Measurements from ENCODE around the gene PSMC3. TPM values are rescaled to one million over a fixed set of nuclear protein-coding genes. Genes with fewer than 3 reads are reported as not detected.

The PSMC3 gene
- total and polyA plus RNA-seq, 2 donors (not counting 1 experiment from before 2014, with no cell fraction given): 36.7 to 62.7 TPM

DNA sequence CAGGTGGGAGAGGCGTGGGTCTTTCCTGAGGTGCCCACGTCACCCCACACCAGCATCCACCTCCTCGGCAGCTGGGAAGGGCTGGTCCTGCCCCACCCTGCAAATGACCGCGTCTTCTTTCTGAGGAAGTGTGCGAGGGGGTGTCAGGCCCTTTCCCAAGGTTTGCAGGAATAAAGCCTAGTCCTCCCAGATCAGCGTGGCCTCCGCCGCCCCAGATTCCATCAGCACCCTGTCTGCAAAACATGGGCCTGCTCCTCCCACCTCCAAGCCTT lies 32.3 kb downstream of the PSMC3 start:
- intact Hi-C loops (cut with micrococcal nuclease): loop anchor here (1.0 kb wide), 3 partner anchors 14 to 20 kb away; partner anchors contain the start of genes SLC39A13 and SPI1
- WGBS (ENCODE audit: insufficient coverage): 40% methylated on average over 3 of the region's 9 CpGs
- Histone ChIP-seq H2AFZ (ENCODE audit: insufficient read depth, low read depth, low read length, poor library complexity, severe bottlenecking) (peak overlapping the region; percentile 88), H3K4me3 (ENCODE audit: control extremely low read depth in 1 of 5, extremely low read depth in 1 of 5, insufficient read depth in 1 of 5, low read depth in 2 of 5, low read length in 4 of 5) (peak overlapping the region in 2 of 5 experiments; percentile 45 to 55), H3K4me2 (replicated peaks; ENCODE audit: low read depth, low read length, poor library complexity, severe bottlenecking) (peak overlapping the region; percentile 81), H3K9me3 (ENCODE audit: control extremely low read depth in 1 of 3, control insufficient read depth in 2 of 3, insufficient read depth in 1 of 3, low read length in 2 of 3) (no peaks in the 10 kb centered on the region), H3K79me2 (ENCODE audit: control insufficient read depth, insufficient read depth, low read length) (peaks cover 37% of the 10 kb centered on the region), H3K36me3 (replicated peaks in 1 of 2; ENCODE audit: control extremely low read depth in 1 of 2, control insufficient read depth in 1 of 2, extremely low read depth in 1 of 2, insufficient read depth in 2 of 2, low read length in 1 of 2) (no peaks in the 10 kb centered on the region), H4K20me1 (ENCODE audit: control insufficient read depth, insufficient read depth, low read length, poor library complexity, severe bottlenecking) (no peaks in the 10 kb centered on the region), H3K27me3 (replicated peaks in 1 of 4; ENCODE audit: control extremely low read depth in 1 of 4, control insufficient read depth in 3 of 4, insufficient read depth in 4 of 4, low read length in 3 of 4) (no peaks in the 10 kb centered on the region), H3K9ac (ENCODE audit: low read length) (peak overlapping the region; percentile 66), H3K27ac (ENCODE audit: low read length in 2 of 2) (peak overlapping the region; percentile 95 to 97), H3K4me1 (ENCODE audit: control insufficient read depth in 2 of 2, insufficient read depth in 2 of 2, low read length in 2 of 2) (peaks cover 55 to 80% of the 10 kb centered on the region in 2 donors)
- ChIA-PET CTCF (interaction anchor here (1.1 to 5.7 kb wide), 7 partner anchors 8 to 214 kb away, joined by 3 to 72 read pairs (median 8); partner anchors contain the start of gene SPI1), POLR2A (interaction anchor here (0.9 to 4.1 kb wide), 5 partner anchors 9 to 20 kb away, joined by 3 to 39 read pairs (median 4); partner anchors contain the start of gene SPI1)
- TF ChIP-seq, protein P1, sequence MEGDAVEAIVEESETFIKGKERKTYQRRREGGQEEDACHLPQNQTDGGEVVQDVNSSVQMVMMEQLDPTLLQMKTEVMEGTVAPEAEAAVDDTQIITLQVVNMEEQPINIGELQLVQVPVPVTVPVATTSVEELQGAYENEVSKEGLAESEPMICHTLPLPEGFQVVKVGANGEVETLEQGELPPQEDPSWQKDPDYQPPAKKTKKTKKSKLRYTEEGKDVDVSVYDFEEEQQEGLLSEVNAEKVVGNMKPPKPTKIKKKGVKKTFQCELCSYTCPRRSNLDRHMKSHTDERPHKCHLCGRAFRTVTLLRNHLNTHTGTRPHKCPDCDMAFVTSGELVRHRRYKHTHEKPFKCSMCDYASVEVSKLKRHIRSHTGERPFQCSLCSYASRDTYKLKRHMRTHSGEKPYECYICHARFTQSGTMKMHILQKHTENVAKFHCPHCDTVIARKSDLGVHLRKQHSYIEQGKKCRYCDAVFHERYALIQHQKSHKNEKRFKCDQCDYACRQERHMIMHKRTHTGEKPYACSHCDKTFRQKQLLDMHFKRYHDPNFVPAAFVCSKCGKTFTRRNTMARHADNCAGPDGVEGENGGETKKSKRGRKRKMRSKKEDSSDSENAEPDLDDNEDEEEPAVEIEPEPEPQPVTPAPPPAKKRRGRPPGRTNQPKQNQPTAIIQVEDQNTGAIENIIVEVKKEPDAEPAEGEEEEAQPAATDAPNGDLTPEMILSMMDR (IDR thresholded peaks at IDR 0.05): no peak
- H3K4me3 Mint-ChIP-seq: peak overlapping the region; percentile 85
- no peaks in the 10 kb centered on the region for H3K27me3 Mint-ChIP-seq
- H3K4me1 Mint-ChIP-seq: peaks cover 69% of the 10 kb centered on the region
- DNase-seq: no peak
- no peak for ATAC-seq (ENCODE audit: low read depth)
- H3K27ac Mint-ChIP-seq: peak overlapping the region; percentile 98
- no peaks in the 10 kb centered on the region for H3K9me3 Mint-ChIP-seq (ENCODE audit: insufficient read depth)

GRCh38 chr11:47393163-47394049 lies 32.8 kb downstream of the PSMC3 start:
- Histone ChIP-seq H3K4me3 (ENCODE audit: control extremely low read depth in 1 of 5, extremely low read depth in 1 of 5, insufficient read depth in 1 of 5, low read depth in 2 of 5, low read length in 4 of 5) (peak overlapping the region in 1 of 5 experiments; percentile 55), H3K4me2 (replicated peaks; ENCODE audit: low read depth, low read length, poor library complexity, severe bottlenecking) (peak overlapping the region; percentile 81), H3K36me3 (replicated peaks in 1 of 2; ENCODE audit: control extremely low read depth in 1 of 2, control insufficient read depth in 1 of 2, extremely low read depth in 1 of 2, insufficient read depth in 2 of 2, low read length in 1 of 2) (no peaks in the 10 kb centered on the region), H3K9me3 (ENCODE audit: control extremely low read depth in 1 of 3, control insufficient read depth in 2 of 3, insufficient read depth in 1 of 3, low read length in 2 of 3) (no peaks in the 10 kb centered on the region), H2AFZ (ENCODE audit: insufficient read depth, low read depth, low read length, poor library complexity, severe bottlenecking) (peak overlapping the region; percentile 88), H3K4me1 (ENCODE audit: control insufficient read depth in 2 of 2, insufficient read depth in 2 of 2, low read length in 2 of 2) (peaks cover 49 to 74% of the 10 kb centered on the region in 2 donors), H3K27me3 (replicated peaks in 1 of 4; ENCODE audit: control extremely low read depth in 1 of 4, control insufficient read depth in 3 of 4, insufficient read depth in 4 of 4, low read length in 3 of 4) (no peaks in the 10 kb centered on the region), H4K20me1 (ENCODE audit: control insufficient read depth, insufficient read depth, low read length, poor library complexity, severe bottlenecking) (no peaks in the 10 kb centered on the region), H3K27ac (ENCODE audit: low read length in 2 of 2) (peak overlapping the region; percentile 95 to 97), H3K9ac (ENCODE audit: low read length) (no peak overlapping the region), H3K79me2 (ENCODE audit: control insufficient read depth, insufficient read depth, low read length) (peaks cover 37% of the 10 kb centered on the region)
- Mint-ChIP-seq H3K4me1 (peaks cover 66% of the 10 kb centered on the region), H3K27ac (peak overlapping the region; percentile 98), H3K27me3 (no peaks in the 10 kb centered on the region), H3K9me3 (ENCODE audit: insufficient read depth) (no peaks in the 10 kb centered on the region), H3K4me3 (peak overlapping the region; percentile 85)
- WGBS (ENCODE audit: insufficient coverage): 43% methylated on average over 16 of the region's 20 CpGs
- ATAC-seq (ENCODE audit: low read depth): no peak
- no peak for DNase-seq
- intact Hi-C loops (cut with micrococcal nuclease): loop anchor here (1.0 kb wide), 3 partner anchors 15 to 19 kb away; partner anchors contain the start of genes SLC39A13 and SPI1
- ChIA-PET CTCF (interaction anchor here (0.9 to 5.7 kb wide), 9 partner anchors 9 to 213 kb away, joined by 3 to 72 read pairs (median 8); partner anchors contain the start of gene SPI1), POLR2A (interaction anchor here (0.6 to 4.1 kb wide), 8 partner anchors 10 to 213 kb away, joined by 3 to 39 read pairs (median 4); partner anchors contain the start of genes DDB2 and SPI1)
- TF ChIP-seq, protein P1 (IDR thresholded peaks at IDR 0.05): no peak
- TF ChIP-seq EZH2 (IDR thresholded peaks at IDR 0.05; ENCODE audit: borderline replicate concordance, insufficient read depth, low read depth, low read length, poor library complexity, severe bottlenecking): no peak
